Fibroblast of the aortic adventitia (primary cell): ENCODE measurements around the gene CCDC97. TPM values are rescaled to one million over a fixed set of nuclear protein-coding genes. Genes with fewer than 3 reads are reported as not detected.
"Not testable (repeated sequence)": the region's sequence is repeated elsewhere in the genome, so short reads cannot be mapped to it uniquely, and the experiment has no call there.

Experiments
- DNase-seq: peaks from one replicate; pipeline ENCODE4 v3.0.0-alpha.2; 2010; ENCODE audit warnings: low read depth
- H3K4me3 ChIP-seq: 2 replicates; pipeline ENCODE4 v1.5.1; 2011; ENCODE audit warnings: low read depth, mild to moderate bottlenecking, control low read depth, low read length, moderate library complexity
- total RNA-seq: library from RNA; depleted of rRNA; stranded (reverse); fragments of >200 nt; gene quantifications from 2 replicates; pipeline ENCODE4 v1.2.3, GENCODE V29; 2012; ENCODE audit warnings: low replicate concordance
- TF ChIP-seq, protein P1 (sequence below): IDR thresholded peaks from 2 replicates; pipeline ENCODE4 v1.5.1; 2011; ENCODE audit warnings: mild to moderate bottlenecking, low read length, control low read depth, inconsistent platforms; ENCODE audit not compliant: insufficient read depth

Gene CCDC97
- total RNA-seq, 1 donor, result 11.4 TPM

- DNase-seq, result no peak
- peak overlapping the region; percentile 94 for H3K4me3 ChIP-seq
- TF ChIP-seq, protein P1, sequence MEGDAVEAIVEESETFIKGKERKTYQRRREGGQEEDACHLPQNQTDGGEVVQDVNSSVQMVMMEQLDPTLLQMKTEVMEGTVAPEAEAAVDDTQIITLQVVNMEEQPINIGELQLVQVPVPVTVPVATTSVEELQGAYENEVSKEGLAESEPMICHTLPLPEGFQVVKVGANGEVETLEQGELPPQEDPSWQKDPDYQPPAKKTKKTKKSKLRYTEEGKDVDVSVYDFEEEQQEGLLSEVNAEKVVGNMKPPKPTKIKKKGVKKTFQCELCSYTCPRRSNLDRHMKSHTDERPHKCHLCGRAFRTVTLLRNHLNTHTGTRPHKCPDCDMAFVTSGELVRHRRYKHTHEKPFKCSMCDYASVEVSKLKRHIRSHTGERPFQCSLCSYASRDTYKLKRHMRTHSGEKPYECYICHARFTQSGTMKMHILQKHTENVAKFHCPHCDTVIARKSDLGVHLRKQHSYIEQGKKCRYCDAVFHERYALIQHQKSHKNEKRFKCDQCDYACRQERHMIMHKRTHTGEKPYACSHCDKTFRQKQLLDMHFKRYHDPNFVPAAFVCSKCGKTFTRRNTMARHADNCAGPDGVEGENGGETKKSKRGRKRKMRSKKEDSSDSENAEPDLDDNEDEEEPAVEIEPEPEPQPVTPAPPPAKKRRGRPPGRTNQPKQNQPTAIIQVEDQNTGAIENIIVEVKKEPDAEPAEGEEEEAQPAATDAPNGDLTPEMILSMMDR, result no peak
Measured at GRCh38 chr19:41363371-41363752, 53.4 kb downstream of the CCDC97 start.

DNA sequence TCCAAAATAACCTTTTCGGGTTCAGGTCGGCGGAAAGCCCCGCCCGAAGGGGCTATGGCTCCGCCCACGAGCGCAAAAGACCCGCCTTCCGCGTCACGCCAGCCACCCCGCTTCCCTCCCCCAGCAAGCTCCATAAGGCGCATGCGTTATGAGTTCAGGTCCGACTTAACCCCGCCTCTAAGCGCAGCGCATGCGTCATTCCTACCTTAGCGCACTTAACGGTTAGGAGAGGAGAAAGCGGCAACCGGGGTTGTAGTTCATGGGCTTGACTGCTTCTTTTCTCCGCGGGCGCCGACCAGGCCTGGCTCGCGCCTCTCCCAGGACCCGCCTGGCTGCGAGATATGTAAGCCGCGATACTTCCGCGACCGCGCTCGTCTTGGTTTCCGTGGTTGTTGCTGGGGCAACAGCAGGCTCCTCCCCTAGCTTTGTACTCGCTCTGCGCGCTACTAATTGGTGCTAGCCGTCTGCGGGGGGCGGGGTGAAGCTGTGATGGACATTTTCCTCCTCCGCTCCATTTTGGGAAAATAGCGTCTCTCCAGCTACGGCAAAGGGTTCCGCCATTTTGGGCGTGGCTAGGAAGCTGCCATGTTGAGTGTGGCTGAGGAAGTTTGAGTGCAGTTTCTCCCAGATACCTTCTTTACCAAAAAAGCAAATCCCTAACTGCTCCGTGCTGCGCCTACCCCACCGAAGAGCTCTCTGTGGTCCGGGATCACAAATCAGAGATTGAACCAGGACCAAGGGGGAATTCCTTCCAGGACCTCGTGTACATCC lies 54.0 kb downstream of the CCDC97 start, which contains the start of gene B9D2:
Gene B9D2 (minus strand): TSS at position 397 of the 771 bp plus-strand sequence. CDS start 630 bp downstream, outside the sequence.
- peak within 1 kb of the TSS; percentile 94 for H3K4me3 ChIP-seq
- TF ChIP-seq, protein P1, result no peak
- DNase-seq, result peak; percentile 99

GRCh38 chr19:41364524-41365391 lies 54.8 kb downstream of the CCDC97 start:
- DNase-seq, result no peak
- TF ChIP-seq, protein P1, result no peak
- H3K4me3 ChIP-seq, result peak overlapping the region; percentile 94

GRCh38 chr19:41366089-41366488 lies 56.1 kb downstream of the CCDC97 start:
- TF ChIP-seq, protein P1, result peak; percentile 29
- no peak for DNase-seq
- no peak overlapping the region for H3K4me3 ChIP-seq

DNA sequence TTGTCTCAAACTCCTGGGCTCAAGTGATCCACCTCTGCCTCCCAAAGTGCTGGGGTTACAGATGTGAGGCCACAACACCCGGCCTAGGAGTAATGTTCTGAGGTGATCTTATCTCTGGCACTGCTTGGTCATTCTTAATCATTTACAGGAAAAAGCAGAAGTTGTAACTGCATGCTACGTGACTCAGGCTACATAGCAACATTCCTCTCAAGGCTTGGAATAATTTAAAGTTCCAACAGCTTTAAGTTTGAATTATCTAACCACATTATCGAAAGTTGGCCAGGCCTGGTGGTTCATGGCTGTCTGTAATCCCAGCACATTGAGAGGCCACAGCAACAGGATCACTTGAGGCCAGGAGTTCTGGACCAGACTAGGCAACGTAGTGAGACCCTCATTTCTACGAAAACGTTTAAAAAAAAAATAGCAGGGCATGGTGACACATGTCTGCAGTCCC lies 57.9 kb downstream of the CCDC97 start:
- TF ChIP-seq, protein P1, result no peak
- DNase-seq, result peak; percentile 96
- no peak overlapping the region for H3K4me3 ChIP-seq

GRCh38 chr19:41369769-41370168 lies 59.8 kb downstream of the CCDC97 start:
- DNase-seq, result no peak
- H3K4me3 ChIP-seq, result no peak overlapping the region
- TF ChIP-seq, protein P1, result no peak

DNA sequence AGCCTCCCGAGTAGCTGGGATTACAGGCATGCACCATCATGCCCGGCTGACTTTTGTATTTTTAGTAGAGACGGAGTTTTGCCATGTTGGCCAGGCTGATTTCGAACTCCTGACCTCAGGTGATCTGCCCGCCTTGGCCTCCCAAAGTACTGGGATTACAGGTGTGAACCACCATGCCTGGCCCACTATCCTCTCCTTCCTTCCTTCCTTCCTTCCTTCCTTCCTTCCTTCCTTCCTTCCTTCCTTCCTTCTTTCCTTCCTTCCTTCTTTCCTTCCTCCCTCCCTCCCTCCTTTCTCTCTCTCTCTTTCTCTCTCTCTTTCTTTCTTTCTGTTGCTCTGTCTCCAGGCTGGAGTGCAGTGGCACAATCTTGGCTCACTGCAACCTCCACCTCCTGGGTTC lies 61.1 kb downstream of the CCDC97 start:
- not testable (repeated sequence) for H3K4me3 ChIP-seq, DNase-seq
